Measurements from ENCODE around the gene ASTN2.

DNA sequence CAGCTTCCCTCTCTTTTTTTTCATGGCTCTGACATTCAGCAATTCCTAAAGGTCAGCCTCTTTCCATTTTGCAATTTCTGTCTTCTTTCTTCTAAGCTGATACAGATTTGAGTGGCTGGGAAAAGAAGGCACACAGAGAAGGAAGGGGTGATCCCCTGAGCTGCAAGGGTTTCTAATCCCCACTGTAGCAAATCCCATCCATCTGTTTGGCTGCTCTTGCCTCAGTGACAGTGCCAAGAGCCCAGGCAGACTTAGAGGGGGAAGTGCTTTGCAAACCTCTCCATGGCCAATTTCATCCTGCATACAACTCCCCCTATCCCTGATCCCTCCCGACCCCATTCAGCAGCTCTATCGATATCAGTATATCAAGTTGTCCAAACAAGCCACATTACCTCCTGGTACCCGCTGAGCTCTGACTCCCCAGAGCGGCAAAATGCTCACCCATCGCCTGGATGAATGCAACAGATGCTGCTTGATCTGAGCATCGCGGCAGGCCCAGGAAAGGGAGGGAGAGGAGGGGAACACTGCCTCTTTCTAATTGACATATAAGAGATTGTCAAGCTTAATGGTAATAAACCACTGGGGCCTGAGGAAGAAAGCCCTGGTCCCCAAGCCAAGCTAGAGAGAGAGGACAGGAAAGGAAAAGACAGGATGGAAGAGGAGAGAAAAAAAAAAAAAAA lies 268.9 kb downstream of the ASTN2 start:
- TF ChIP-seq, protein P1, sequence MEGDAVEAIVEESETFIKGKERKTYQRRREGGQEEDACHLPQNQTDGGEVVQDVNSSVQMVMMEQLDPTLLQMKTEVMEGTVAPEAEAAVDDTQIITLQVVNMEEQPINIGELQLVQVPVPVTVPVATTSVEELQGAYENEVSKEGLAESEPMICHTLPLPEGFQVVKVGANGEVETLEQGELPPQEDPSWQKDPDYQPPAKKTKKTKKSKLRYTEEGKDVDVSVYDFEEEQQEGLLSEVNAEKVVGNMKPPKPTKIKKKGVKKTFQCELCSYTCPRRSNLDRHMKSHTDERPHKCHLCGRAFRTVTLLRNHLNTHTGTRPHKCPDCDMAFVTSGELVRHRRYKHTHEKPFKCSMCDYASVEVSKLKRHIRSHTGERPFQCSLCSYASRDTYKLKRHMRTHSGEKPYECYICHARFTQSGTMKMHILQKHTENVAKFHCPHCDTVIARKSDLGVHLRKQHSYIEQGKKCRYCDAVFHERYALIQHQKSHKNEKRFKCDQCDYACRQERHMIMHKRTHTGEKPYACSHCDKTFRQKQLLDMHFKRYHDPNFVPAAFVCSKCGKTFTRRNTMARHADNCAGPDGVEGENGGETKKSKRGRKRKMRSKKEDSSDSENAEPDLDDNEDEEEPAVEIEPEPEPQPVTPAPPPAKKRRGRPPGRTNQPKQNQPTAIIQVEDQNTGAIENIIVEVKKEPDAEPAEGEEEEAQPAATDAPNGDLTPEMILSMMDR (IDR thresholded peaks at IDR 0.05; ENCODE audit: insufficient read depth, low read depth, low read length) = no peak
- no peak for TF ChIP-seq EZH2 (IDR thresholded peaks at IDR 0.05; ENCODE audit: insufficient read depth, low read length)
